ENCODE results near the gene HERPUD2.

DNA sequence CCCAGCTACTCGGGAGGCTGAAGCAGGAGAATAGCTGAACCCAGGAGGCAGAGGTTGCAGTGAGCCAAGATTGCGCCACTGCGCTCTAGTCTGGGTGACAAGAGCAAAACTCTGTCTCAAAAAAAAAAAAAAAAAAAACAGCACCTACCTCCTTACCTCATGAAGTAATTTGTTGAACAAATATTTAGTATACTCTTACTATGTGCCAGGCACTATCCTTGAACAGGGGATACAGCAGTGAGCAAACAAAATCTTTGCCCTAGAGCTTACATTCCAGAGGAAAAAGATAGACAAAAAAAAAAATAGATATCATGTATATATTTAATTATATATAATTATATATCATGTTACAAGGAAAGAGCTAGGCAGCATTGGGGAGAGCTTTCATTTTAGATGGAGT lies 36.4 kb upstream of the HERPUD2 start:
- TF ChIP-seq TEAD4 (IDR thresholded peaks at IDR 0.05) (no peak), FOXM1 (IDR thresholded peaks at IDR 0.05; ENCODE audit: borderline replicate concordance, low read depth) (no peak), REST (IDR thresholded peaks at IDR 0.05; ENCODE audit: low read depth) (no peak), TAF1 (IDR thresholded peaks at IDR 0.05; ENCODE audit: low read depth) (no peak), MAX (IDR thresholded peaks at IDR 0.05) (no peak), YY1 (IDR thresholded peaks at IDR 0.05; ENCODE audit: low read depth) (no peak)

Data from Ishikawa (cell line).